ENCODE data around the gene PDXDC1.
"Not testable (repeated sequence)": the region's sequence is repeated elsewhere in the genome, so short reads cannot be mapped to it uniquely, and the experiment has no call there.

PDXDC1 gene

DNA sequence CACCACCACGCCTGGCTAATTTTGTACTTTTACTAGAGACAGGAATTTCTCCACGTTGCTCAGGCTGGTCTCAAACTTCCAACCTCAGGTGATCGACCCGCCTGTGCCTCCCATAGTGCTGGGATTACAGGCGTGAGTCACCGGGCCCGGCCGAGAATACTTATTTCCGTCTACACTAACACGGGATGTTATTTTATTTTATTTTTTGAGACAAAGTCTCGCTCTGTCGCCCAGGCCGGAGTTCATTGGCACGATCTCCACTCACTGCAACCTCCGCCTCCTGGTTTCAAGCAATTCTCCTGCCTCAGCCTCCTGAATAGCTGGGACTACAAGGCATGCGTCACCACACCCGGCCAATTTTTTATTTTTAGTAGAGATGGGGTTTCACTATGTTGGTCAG is 9.5 kb upstream of the PDXDC1 start:
- Histone ChIP-seq H3K9me3 (no peaks in the 10 kb centered on the region; the same call in 1 of the 2 replicates), H3K4me1 (no peaks in the 10 kb centered on the region), H3K36me3 (no peaks in the 10 kb centered on the region), H3K4me3 (ENCODE audit: low read depth, low read length) (no peak overlapping the region), H3K27me3 (no peaks in the 10 kb centered on the region)
- TF ChIP-seq, protein P1, sequence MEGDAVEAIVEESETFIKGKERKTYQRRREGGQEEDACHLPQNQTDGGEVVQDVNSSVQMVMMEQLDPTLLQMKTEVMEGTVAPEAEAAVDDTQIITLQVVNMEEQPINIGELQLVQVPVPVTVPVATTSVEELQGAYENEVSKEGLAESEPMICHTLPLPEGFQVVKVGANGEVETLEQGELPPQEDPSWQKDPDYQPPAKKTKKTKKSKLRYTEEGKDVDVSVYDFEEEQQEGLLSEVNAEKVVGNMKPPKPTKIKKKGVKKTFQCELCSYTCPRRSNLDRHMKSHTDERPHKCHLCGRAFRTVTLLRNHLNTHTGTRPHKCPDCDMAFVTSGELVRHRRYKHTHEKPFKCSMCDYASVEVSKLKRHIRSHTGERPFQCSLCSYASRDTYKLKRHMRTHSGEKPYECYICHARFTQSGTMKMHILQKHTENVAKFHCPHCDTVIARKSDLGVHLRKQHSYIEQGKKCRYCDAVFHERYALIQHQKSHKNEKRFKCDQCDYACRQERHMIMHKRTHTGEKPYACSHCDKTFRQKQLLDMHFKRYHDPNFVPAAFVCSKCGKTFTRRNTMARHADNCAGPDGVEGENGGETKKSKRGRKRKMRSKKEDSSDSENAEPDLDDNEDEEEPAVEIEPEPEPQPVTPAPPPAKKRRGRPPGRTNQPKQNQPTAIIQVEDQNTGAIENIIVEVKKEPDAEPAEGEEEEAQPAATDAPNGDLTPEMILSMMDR (IDR thresholded peaks at IDR 0.05; ENCODE audit: low read depth, low read length) = no peak
- DNase-seq = no peak

DNA sequence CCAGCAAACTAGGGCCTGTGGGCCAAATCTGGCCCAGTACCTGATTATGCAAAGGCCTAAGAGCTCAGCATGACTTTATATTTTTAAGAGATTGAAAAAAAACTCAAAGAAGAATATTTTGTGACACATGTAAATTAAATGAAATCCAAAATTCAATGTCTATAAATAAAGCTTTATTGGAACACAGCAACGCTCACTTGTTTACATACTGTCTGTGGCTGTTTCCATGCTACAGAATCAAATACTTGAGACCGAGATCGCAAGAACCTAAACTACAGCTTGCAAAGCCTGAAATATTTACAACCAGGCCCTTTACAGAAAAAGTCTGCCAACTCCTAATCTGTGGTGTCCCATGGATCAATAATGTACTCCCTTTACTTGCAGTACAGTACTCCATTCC is 5.0 kb upstream of the PDXDC1 start:
- H3K36me3 ChIP-seq; DNase-seq; H3K4me1 ChIP-seq; H3K9me3 ChIP-seq; H3K4me3 ChIP-seq (ENCODE audit: low read depth, low read length); H3K27me3 ChIP-seq: not testable (repeated sequence)

DNA sequence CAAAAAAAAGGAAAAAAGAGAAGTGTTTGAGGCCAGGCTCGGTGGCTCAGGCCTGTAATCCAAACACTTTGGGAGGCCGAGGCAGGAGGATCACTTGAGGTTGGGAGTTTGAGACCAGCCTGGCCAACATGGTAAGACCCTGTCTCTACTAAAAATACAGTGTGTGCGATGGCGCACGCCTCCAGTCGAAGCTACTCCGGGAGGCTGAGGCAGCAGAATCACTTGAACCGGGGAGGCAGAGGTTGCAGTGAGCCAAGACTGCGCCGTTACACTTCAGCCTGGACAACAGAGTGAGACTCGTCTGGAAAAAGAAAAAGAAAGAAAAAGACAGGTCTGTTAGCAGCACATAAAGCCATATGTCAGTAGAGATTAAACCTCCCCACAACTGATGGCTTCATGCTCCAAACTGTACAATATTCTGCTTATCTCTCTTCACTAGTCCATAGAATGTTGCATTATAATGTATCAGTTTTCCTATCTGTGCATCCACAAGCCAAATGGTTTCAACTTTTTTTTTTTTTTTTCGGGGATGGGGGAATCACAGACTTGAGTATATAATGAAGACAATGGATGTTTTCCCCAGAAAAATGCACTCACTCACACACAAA is 3.1 kb upstream of the PDXDC1 start:
- not testable (repeated sequence) for DNase-seq; H3K9me3 ChIP-seq; H3K4me3 ChIP-seq (ENCODE audit: low read depth, low read length); H3K36me3 ChIP-seq; H3K27me3 ChIP-seq; H3K4me1 ChIP-seq

DNA sequence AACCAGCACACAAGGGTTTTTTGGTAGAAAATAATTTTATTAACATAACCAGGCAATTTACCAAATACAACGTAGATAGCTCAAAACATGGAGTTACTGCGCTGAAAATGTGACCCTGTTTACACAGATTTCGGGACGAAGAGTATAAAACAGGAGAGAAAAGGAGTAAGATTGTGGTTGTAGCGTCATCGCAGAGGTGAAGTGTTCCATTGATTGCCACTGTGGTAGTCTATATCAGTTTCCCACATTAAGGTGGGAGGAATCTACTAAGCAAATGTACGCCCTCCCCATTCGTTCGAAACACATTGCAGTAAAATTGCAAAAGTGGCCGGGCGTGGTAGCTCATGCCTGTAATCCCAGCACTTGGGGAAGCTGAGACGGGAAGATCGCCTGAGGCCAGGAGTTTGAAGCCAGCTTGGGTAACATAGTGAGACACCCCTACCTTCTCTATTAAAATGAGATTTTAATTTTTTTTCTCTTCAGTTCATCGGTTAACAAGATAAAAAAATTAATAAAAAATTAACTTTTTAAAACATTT is 972 bp upstream of the PDXDC1 start:
- H3K9me3 ChIP-seq = not testable (repeated sequence)

DNA sequence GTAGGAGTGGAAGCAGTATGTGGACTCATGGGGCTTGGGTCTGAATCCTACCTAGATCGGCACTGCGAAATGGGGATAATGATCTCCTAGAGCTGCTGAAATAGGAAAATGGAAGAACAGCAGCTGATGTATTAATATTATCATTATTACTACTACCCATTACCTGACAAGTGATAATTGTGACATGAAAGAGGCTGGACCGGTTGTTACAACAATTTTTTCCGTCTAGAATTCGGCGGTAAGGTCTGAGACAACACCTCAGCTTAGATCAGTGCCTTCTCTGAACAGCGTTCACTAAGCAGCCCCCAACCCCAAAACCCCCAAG is 533 bp upstream of the PDXDC1 start:
- not testable (repeated sequence) for H3K9me3 ChIP-seq, H3K36me3 ChIP-seq, DNase-seq, H3K27me3 ChIP-seq, H3K4me1 ChIP-seq
- peak overlapping the region; percentile 88 for H3K4me3 ChIP-seq (ENCODE audit: low read depth, low read length)

More for the DNA sequence above, 972 bp upstream of the PDXDC1 start:
- H3K4me1 ChIP-seq, H3K27me3 ChIP-seq, H3K36me3 ChIP-seq, DNase-seq: not testable (repeated sequence)
- peak overlapping the region; percentile 88 for H3K4me3 ChIP-seq (ENCODE audit: low read depth, low read length)

DNA sequence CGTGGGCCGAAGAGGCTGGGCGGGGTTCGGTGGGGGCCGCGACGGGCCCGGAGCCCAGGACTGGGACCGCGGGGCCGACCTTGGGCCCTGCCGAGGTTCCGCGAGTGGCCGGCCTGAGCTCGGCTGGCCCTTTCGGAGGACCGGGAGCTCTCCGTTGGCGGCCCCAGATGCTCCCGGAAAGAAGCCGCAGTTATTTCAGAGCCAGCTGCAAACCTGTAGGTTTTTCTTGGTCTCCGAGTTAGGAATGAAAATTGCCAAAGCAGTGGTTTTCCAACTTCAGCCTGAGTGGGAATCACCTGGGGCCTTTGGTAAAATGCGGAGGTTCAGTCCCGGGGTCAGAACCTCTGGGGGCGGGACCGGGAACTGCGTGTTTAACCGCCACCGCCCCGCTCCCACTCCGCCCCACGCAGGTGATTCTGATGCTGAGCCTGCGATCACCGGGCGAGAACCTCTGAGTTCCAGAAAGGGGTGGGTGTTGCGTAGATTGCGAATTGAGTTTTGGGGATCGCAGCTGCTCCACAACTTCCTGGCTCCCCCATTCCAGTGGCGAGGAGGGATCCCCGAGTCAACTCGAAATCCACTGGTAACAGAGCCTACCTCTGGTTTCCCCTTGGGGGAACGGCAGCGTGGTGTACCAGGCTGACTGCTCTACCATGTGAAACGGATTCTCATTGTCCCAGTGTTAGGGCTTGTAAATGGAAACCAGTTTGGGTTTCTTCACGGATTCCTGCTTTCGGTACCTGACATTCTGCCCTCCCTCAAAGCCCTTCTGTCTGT is 780 bp downstream of the PDXDC1 start:
- not testable (repeated sequence) for H3K36me3 ChIP-seq, H3K4me1 ChIP-seq, H3K27me3 ChIP-seq, H3K9me3 ChIP-seq
- H3K4me3 ChIP-seq (ENCODE audit: low read depth, low read length) = peak overlapping the region; percentile 88
- peak; percentile 37 for DNase-seq

DNA sequence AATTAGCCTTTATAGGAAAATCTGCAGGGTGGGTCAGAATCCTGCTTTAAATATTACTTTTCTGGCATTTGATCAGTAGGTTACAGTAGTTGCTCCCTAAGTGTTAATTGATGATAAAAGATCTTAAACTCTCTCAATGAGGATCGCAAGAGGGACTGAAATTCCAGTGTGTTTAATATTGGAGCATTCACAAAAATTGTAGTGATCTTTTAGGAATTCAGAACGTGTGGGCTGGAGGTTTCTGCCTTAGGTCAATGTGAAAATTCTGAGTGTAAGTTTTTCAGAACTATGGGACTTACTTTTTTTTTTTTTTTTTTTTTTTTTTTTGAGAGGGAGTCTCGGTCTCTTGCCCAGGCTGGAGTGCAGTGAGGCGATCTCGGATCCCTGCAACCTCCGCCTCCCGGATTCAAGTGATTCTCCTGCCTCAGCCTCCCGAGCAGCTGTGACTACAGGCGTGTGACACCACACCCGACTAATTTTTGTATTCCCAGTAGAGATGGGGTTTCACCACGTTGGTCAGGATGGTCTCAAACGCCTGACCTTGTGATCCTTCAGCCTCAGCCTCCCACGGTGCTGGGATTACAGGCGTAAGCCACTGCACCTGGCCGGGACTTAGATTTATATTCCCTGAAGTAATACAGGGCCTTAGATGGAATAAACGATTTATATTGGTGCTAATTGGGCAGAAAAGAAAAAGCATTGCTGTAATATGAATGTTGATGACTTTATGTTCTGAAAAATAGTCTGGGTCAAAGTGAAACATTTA is 2.3 kb downstream of the PDXDC1 start:
- not testable (repeated sequence) for H3K36me3 ChIP-seq; H3K4me3 ChIP-seq (ENCODE audit: low read depth, low read length); H3K9me3 ChIP-seq; H3K4me1 ChIP-seq; H3K27me3 ChIP-seq; DNase-seq

DNA sequence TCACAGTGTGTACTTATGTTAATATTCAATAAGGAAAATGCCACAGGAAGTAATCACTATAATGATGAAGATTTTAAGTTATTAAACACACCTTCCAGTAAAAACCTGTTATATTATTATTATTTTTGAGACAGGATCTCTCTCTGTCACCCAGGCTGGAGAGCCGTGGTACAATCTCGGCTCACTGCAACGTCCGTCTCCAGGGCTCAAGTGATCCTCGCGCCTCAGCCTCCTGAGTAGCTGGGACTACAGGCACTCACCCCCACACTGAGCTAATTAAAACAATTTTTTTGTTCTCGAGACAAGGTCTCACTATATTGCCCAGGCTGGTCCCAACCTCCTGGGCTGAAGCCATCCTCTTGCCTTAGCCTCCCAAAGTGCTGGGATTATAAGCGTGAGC is 3.5 kb downstream of the PDXDC1 start:
- not testable (repeated sequence) for DNase-seq

DNA sequence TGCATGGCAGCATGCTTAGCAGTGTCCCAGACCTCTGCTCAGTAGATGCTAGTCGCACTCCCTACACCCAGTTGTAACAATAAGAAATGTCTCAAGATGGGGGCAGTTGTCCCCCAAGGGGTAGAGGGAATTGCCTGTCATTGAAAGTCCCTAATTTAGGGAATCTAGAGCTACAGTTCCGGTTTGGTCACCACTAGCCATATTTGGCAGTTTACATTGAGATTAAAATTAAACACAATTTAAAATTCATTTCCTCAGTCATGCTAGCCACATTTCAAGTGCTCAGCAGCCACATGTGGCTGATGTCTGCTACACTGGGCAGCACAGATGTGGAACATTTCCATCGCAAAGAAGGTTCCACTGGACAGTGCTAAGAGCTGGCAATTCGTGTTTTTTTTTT is 4.1 kb downstream of the PDXDC1 start:
- not testable (repeated sequence) for H3K4me3 ChIP-seq (ENCODE audit: low read depth, low read length); H3K9me3 ChIP-seq; H3K27me3 ChIP-seq; H3K4me1 ChIP-seq; DNase-seq; H3K36me3 ChIP-seq

More for the DNA sequence above, 3.5 kb downstream of the PDXDC1 start:
- H3K4me3 ChIP-seq (ENCODE audit: low read depth, low read length); H3K36me3 ChIP-seq; H3K27me3 ChIP-seq; H3K4me1 ChIP-seq; H3K9me3 ChIP-seq: not testable (repeated sequence)

DNA sequence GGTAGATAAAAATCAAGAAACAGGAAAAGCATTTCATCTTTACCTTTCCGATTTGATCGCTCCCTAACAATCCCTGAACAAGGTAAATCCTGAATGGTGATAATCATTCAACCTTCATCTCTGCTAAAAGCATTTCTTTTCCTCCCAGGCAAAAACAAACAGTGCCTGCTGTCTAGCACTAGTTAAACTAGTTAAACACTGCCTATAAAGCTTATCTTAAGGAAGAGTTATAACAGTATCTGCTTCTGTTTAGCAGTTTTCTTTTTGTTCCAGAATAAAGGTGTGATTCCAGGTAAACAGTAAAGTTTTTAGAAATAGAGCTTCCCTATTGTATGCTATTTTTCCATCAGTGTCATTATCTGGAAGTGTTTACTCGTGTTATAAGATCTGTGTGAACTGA is 6.4 kb downstream of the PDXDC1 start:
- not testable (repeated sequence) for DNase-seq

DNA sequence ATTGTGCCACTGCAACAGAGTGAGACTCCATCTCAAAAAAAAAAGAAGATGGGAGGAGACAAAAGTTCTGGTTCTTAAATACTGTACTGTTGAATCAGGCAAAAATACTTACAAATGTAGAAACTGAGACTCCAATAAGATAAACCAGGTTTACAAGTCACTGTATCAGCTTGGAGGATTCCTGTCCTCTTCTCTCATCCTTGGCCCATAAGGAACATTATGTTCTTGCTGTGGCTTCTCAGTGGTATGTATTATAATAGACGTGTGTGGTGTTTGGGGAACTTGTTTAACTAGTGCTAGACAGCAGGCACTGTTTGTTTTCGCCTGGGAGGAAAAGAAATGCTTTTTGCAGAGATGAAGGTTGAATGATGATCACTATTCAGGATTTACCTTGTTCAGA is 7.7 kb downstream of the PDXDC1 start:
- not testable (repeated sequence) for DNase-seq; H3K4me1 ChIP-seq; H3K36me3 ChIP-seq; H3K9me3 ChIP-seq; H3K4me3 ChIP-seq (ENCODE audit: low read depth, low read length); H3K27me3 ChIP-seq

More for the DNA sequence above, 6.4 kb downstream of the PDXDC1 start:
- H3K4me1 ChIP-seq; H3K9me3 ChIP-seq; H3K36me3 ChIP-seq; H3K4me3 ChIP-seq (ENCODE audit: low read depth, low read length); H3K27me3 ChIP-seq: not testable (repeated sequence)

DNA sequence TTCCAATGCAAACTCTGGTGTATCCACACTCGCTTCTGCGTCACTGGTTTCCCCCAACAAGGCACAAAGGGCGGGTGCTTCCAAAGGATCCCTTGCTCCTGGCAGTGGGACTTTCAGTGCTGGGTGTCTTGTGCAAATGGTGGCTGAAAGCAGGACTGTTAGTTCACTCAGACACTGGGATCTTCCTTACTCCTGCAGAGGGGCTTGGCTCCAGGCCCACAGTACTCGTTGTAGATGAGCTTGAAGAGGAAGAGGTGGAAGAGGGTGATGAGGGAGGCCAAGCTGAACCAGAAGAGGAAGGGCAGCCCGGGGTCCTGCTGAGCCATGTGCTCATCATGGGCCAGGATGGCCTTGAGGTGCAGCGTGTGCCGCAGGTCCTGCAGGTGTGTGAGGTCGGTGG is 13.3 kb downstream of the PDXDC1 start:
- not testable (repeated sequence) for H3K36me3 ChIP-seq; H3K4me1 ChIP-seq; H3K9me3 ChIP-seq; H3K4me3 ChIP-seq (ENCODE audit: low read depth, low read length); H3K27me3 ChIP-seq; DNase-seq

DNA sequence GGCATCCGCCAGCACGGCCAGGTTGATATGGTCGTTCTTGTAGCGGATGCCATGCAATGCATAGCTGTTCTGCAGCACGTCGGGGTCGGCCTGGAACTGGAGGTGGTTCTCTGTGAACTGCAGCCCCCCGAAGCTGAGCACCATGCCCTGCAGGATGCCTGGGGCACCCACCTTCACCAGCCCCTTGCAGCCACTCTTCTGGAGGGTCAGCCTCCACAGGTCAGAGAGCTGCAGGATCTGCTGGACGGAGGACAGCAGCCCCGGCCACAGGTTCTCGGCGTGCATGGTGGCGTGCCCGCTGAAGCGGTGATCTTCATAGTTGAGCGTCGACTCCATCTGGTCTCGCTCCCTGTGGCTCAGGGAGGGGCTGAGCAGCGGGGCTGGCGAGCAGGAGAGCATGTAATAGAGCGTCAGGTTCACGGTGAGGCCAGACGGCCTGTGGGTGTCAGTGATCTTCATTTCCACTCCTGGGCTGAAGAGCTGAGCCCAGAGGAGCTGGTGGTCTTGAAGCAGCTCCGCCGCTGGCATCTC is 13.9 kb downstream of the PDXDC1 start:
- not testable (repeated sequence) for H3K36me3 ChIP-seq; H3K9me3 ChIP-seq; H3K4me1 ChIP-seq; H3K4me3 ChIP-seq (ENCODE audit: low read depth, low read length); DNase-seq; H3K27me3 ChIP-seq
